ENCODE measurements around the gene MAP3K6. TPM values are rescaled to one million over a fixed set of nuclear protein-coding genes. Genes with fewer than 3 reads are reported as not detected.

MAP3K6 gene
- total and polyA plus RNA-seq, 3 donors from 2014 or later = 18.4 to 31.7 (median 18.8) TPM

GRCh38 chr1:27335506-27336422, 31.0 kb downstream of the MAP3K6 start:
- H3K4me1 ChIP-seq = no peaks in the 10 kb centered on the region
- intact Hi-C loops (cut with DNase I; ENCODE audit: low total_unique reads) = no loop called here
- no peak overlapping the region for H3K27ac ChIP-seq
- 94 to 97% methylated on average over 13 to 16 of the region's 17 CpGs for WGBS, 2 donors
- H3K36me3 ChIP-seq (ENCODE audit: low read depth, missing control alignments) = no peaks in the 10 kb centered on the region
- no peaks in the 10 kb centered on the region for H3K9me3 ChIP-seq
- no peak overlapping the region for H3K4me3 ChIP-seq
- H3K27me3 ChIP-seq = no peaks in the 10 kb centered on the region
- no peak for TF ChIP-seq POLR2A (IDR thresholded peaks at IDR 0.05)
- no peak for TF ChIP-seq CTCF (IDR thresholded peaks at IDR 0.05)
- no peak for DNase-seq

GRCh38 chr1:27333717-27334279, 33.0 kb downstream of the MAP3K6 start:
- DNase-seq = no peak
- H3K36me3 ChIP-seq (ENCODE audit: low read depth, missing control alignments) = no peaks in the 10 kb centered on the region
- 92 to 95% methylated on average over 12 to 17 of the region's 17 CpGs for WGBS, 2 donors
- peaks cover 2% of the 10 kb centered on the region for H3K4me1 ChIP-seq
- H3K9me3 ChIP-seq = no peaks in the 10 kb centered on the region
- H3K4me3 ChIP-seq = no peak overlapping the region
- H3K27ac ChIP-seq = no peak overlapping the region
- intact Hi-C loops (cut with DNase I; ENCODE audit: low total_unique reads) = no loop called here
- TF ChIP-seq POLR2A (IDR thresholded peaks at IDR 0.05) (no peak), CTCF (IDR thresholded peaks at IDR 0.05) (no peak)
- H3K27me3 ChIP-seq = no peaks in the 10 kb centered on the region

GRCh38 chr1:27332536-27333281, 34.1 kb downstream of the MAP3K6 start:
- no peak overlapping the region for H3K4me3 ChIP-seq
- intact Hi-C loops (cut with DNase I; ENCODE audit: low total_unique reads) = no loop called here

GRCh38 chr1:27331922-27332321, 34.8 kb downstream of the MAP3K6 start:
- TF ChIP-seq CTCF (IDR thresholded peaks at IDR 0.05) (no peak), POLR2A (IDR thresholded peaks at IDR 0.05) (no peak)
- H3K4me3 ChIP-seq = no peak overlapping the region
- intact Hi-C loops (cut with DNase I; ENCODE audit: low total_unique reads) = no loop called here
- H3K27ac ChIP-seq = no peak overlapping the region
- H3K36me3 ChIP-seq (ENCODE audit: low read depth, missing control alignments) = no peaks in the 10 kb centered on the region
- H3K9me3 ChIP-seq = no peaks in the 10 kb centered on the region
- H3K27me3 ChIP-seq = no peaks in the 10 kb centered on the region
- peaks cover 5% of the 10 kb centered on the region for H3K4me1 ChIP-seq
- no peak for DNase-seq
- 67 to 82% methylated on average over 3 to 5 of the region's 5 CpGs for WGBS, 2 donors

More at GRCh38 chr1:27332536-27333281, 34.1 kb downstream of the MAP3K6 start:
- WGBS, 2 donors = 65 to 91% methylated on average over 4 to 11 of the region's 11 CpGs
- TF ChIP-seq CTCF (IDR thresholded peaks at IDR 0.05) (peak; percentile 51 to 80 (median 67)), POLR2A (IDR thresholded peaks at IDR 0.05) (no peak)
- no peaks in the 10 kb centered on the region for H3K27me3 ChIP-seq
- H3K9me3 ChIP-seq = no peaks in the 10 kb centered on the region
- peaks cover 5% of the 10 kb centered on the region for H3K4me1 ChIP-seq
- no peaks in the 10 kb centered on the region for H3K36me3 ChIP-seq (ENCODE audit: low read depth, missing control alignments)
- no peak overlapping the region for H3K27ac ChIP-seq
- DNase-seq = peak; percentile 57

Data from testis (tissue), 3 donors.